Caco-2 (cell line): Measurements from ENCODE around the gene DCAF5. TPM values are rescaled to one million over a fixed set of nuclear protein-coding genes. Genes with fewer than 3 reads are reported as not detected.

Source experiments
- BruUV-seq: library from RNA; stranded (reverse); fragments of 400-500 nt; replicated peaks from 2 replicates; lab custom pipeline; 2021; lab: Mats Ljungman, UMichigan
- CTCF ChIA-PET: fragments of 300-600 bp; sonication (Branson Sonifier 250); formaldehyde crosslinking; loops from one replicate; lab custom pipeline; 2022; ENCODE audit warnings: antibody characterized with exemption; lab: Charles Lee
- POLR2A ChIA-PET: fragments of 300-600 bp; sonication (Branson Sonifier 250); formaldehyde crosslinking; loops from one replicate; lab custom pipeline; 2022; ENCODE audit warnings: antibody characterized with exemption; lab: Charles Lee
- DNase-seq, 2 experiments: peaks; one replicate each; pipeline versions ENCODE4 v3.0.0 to v3.0.0-alpha.2; 2020 to 2022
- H3K27me3 ChIP-seq: replicated peaks from 2 replicates; pipeline ENCODE4 v1.6.0; 2011; ENCODE audit warnings: low read length; ENCODE audit not compliant: control insufficient read depth, insufficient read depth
- H3K36me3 ChIP-seq: 2 replicates; pipeline ENCODE4 v1.5.1; 2011; ENCODE audit warnings: low read length; ENCODE audit not compliant: control insufficient read depth, insufficient read depth
- H3K4me1 ChIP-seq: fragments of 250-450 bp; sonication (Bioruptor Pico); 2 replicates; pipeline ENCODE4 v1.5.1; 2020; ENCODE audit warnings: mild to moderate bottlenecking
- H3K4me3 ChIP-seq: 2 replicates; pipeline ENCODE4 v1.5.1; 2011; ENCODE audit warnings: low read depth, mild to moderate bottlenecking, control low read depth, low read length
- H3K9me3 ChIP-seq: fragments of 250-450 bp; sonication (Bioruptor Pico); 2 replicates; pipeline ENCODE4 v1.5.1; 2020; ENCODE audit warnings: mild to moderate bottlenecking, moderate library complexity
- H3K27ac Mint-ChIP-seq: one replicate; pipeline ENCODE4 v1.8.0; 2022; ENCODE audit warnings: mixed read lengths; ENCODE audit not compliant: unreplicated experiment
- H3K27me3 Mint-ChIP-seq: one replicate; pipeline ENCODE4 v1.8.0; 2022; ENCODE audit warnings: mixed read lengths; ENCODE audit not compliant: insufficient read depth, unreplicated experiment
- H3K36me3 Mint-ChIP-seq: one replicate; pipeline ENCODE4 v1.8.0; 2022; ENCODE audit warnings: mild to moderate bottlenecking, mixed read lengths; ENCODE audit not compliant: insufficient read depth, unreplicated experiment
- H3K4me1 Mint-ChIP-seq: one replicate; pipeline ENCODE4 v1.8.0; 2022; ENCODE audit warnings: low read depth, mixed read lengths; ENCODE audit not compliant: unreplicated experiment
- H3K4me3 Mint-ChIP-seq: one replicate; pipeline ENCODE4 v1.8.0; 2022; ENCODE audit warnings: mild to moderate bottlenecking, moderate library complexity, mixed read lengths; ENCODE audit not compliant: unreplicated experiment
- H3K9me3 Mint-ChIP-seq: one replicate; pipeline ENCODE4 v1.8.0; 2022; ENCODE audit warnings: mixed read lengths; ENCODE audit not compliant: unreplicated experiment
- CTCF ChIP-seq, 2 experiments: fragments of 200-600 bp in 1 of 2; IDR thresholded peaks; 1 replicate in 1 of 2; 2 replicates in 1 of 2; pipeline versions ENCODE4 v1.5.1 to v1.8.0; 2011 to 2022; ENCODE audit warnings: antibody characterized with exemption in 1 of 2, control low read depth in 1 of 2, inconsistent platforms in 1 of 2, low read depth in 1 of 2, low read length in 1 of 2, mild to moderate bottlenecking in 1 of 2, moderate library complexity in 1 of 2; ENCODE audit not compliant: insufficient read depth in 1 of 2, severe bottlenecking in 1 of 2, unreplicated experiment in 1 of 2
- intact Hi-C: fragments of 100-400 bp; cut with micrococcal nuclease; formaldehyde crosslinking; loops from one replicate; pipeline ENCODE4 v1.10.0; 2022; ENCODE audit not compliant: unreplicated experiment
- total RNA-seq: library from RNA; stranded (reverse); gene quantifications from 2 replicates; pipeline ENCODE4 v1.2.3, GENCODE V29; 2022

DCAF5 gene
- total RNA-seq, 1 experiment from 2014 or later, result 34.8 TPM

GRCh38 chr14:69151458-69152180 is 1.3 kb downstream of the DCAF5 start:
- intact Hi-C loops, result loop anchor here (1.0 to 2.0 kb wide), 2 partner anchors 22 to 247 kb away; partner anchors contain the start of genes ERH and SLC39A9
- Histone ChIP-seq H3K9me3 (no peaks in the 10 kb centered on the region), H3K4me1 (0 out of 2 replicates have a peak, but pooled peaks cover 14% of the 10 kb centered on the region), H3K4me3 (peak overlapping the region; percentile 87), H3K36me3 (no peaks in the 10 kb centered on the region), H3K27me3 (no peaks in the 10 kb centered on the region)
- no peaks in the 10 kb centered on the region for H3K27me3 Mint-ChIP-seq
- ChIA-PET POLR2A (interaction anchor here (0.6 kb wide), 1 partner anchor 70 kb away, joined by 3 read pairs; no protein-coding TSS in a partner anchor), CTCF (interaction anchor here (0.5 to 2.4 kb wide), 15 partner anchors 8 to 1625 kb away, joined by 3 to 17 read pairs (median 3); no protein-coding TSS in a partner anchor)
- TF ChIP-seq CTCF (IDR thresholded peaks at IDR 0.05; ENCODE audit: insufficient read depth in 1 of 2, low read depth in 1 of 2, low read length in 1 of 2, severe bottlenecking in 1 of 2, unreplicated experiment in 1 of 2), result peak; percentile 60 to 67
- no peaks in the 10 kb centered on the region for H3K9me3 Mint-ChIP-seq
- peaks cover 12% of the 10 kb centered on the region for H3K4me1 Mint-ChIP-seq
- peak; percentile 86 to 93 for DNase-seq
- BruUV-seq, result no TSS peak
- H3K36me3 Mint-ChIP-seq, result peaks cover 18% of the 10 kb centered on the region
- peak overlapping the region; percentile 87 for H3K27ac Mint-ChIP-seq
- H3K4me3 Mint-ChIP-seq, result peak overlapping the region; percentile 89

GRCh38 chr14:69149461-69150244 is 3.3 kb downstream of the DCAF5 start:
- no peak for TF ChIP-seq CTCF (IDR thresholded peaks at IDR 0.05; ENCODE audit: insufficient read depth in 1 of 2, low read depth in 1 of 2, low read length in 1 of 2, severe bottlenecking in 1 of 2, unreplicated experiment in 1 of 2)
- H3K4me1 ChIP-seq, result 0 out of 2 replicates have a peak, but pooled peaks cover 11% of the 10 kb centered on the region
- DNase-seq, result no peak
- Mint-ChIP-seq H3K4me1 (peaks cover 12% of the 10 kb centered on the region), H3K27me3 (no peaks in the 10 kb centered on the region), H3K27ac (peak overlapping the region; percentile 56), H3K4me3 (peak overlapping the region; percentile 89), H3K36me3 (peaks cover 18% of the 10 kb centered on the region), H3K9me3 (no peaks in the 10 kb centered on the region)
- ChIA-PET POLR2A (no interaction called here), CTCF (interaction anchor here (1.9 to 2.4 kb wide), 2 partner anchors 21 to 138 kb away, joined by 6 to 17 read pairs; no protein-coding TSS in a partner anchor)
- H3K9me3 ChIP-seq, result no peaks in the 10 kb centered on the region
- intact Hi-C loops, result loop anchor here (2.0 kb wide), 1 partner anchor 249 kb away; the partner anchor contains the start of genes ERH and SLC39A9
- no peak overlapping the region for H3K4me3 ChIP-seq
- no peaks in the 10 kb centered on the region for H3K27me3 ChIP-seq
- no TSS peak for BruUV-seq
- H3K36me3 ChIP-seq, result no peaks in the 10 kb centered on the region

- Histone ChIP-seq H3K9me3 (no peaks in the 10 kb centered on the region), H3K4me1 (no peaks in the 10 kb centered on the region), H3K36me3 (no peaks in the 10 kb centered on the region; the same call in 1 of the 2 replicates), H3K27me3 (no peaks in the 10 kb centered on the region), H3K4me3 (no peak overlapping the region)
- ChIA-PET POLR2A (no interaction called here), CTCF (no interaction called here)
- BruUV-seq, result no TSS peak
- TF ChIP-seq CTCF (IDR thresholded peaks at IDR 0.05; ENCODE audit: insufficient read depth in 1 of 2, low read depth in 1 of 2, low read length in 1 of 2, severe bottlenecking in 1 of 2, unreplicated experiment in 1 of 2), result no peak
- Mint-ChIP-seq H3K27me3 (no peaks in the 10 kb centered on the region), H3K4me1 (no peaks in the 10 kb centered on the region), H3K9me3 (no peaks in the 10 kb centered on the region), H3K4me3 (no peak overlapping the region), H3K36me3 (no peaks in the 10 kb centered on the region), H3K27ac (no peak overlapping the region)
- no peak for DNase-seq
- intact Hi-C loops, result no loop called here
Measured at GRCh38 chr14:69142101-69142500, 10.8 kb downstream of the DCAF5 start.
